CD4-positive, alpha-beta T cell treated with Interleukin-4 for 1 hour (primary cell): ENCODE data around the gene MYL5.
A peak's percentile ranks its signal among the peaks of the same experiment; 100 is the strongest.

ENCODE experiments used
- DNase-seq, 2 donors: peaks; one replicate each; pipeline ENCODE4 v3.0.0-alpha.2; 2020 to 2022

MYL5 gene

GRCh38 chr4:675036-675882, 917 bp downstream of the MYL5 start:
- DNase-seq = no peak

- DNase-seq = peak in 1 of 2 donors; percentile 34
Measured at GRCh38 chr4:675980-676870, 1.9 kb downstream of the MYL5 start.

- DNase-seq = no peak
Measured at GRCh38 chr4:676871-677235, 2.5 kb downstream of the MYL5 start.

GRCh38 chr4:677431-678293, 3.3 kb downstream of the MYL5 start:
- peak in 1 of 2 donors; percentile 38 for DNase-seq

GRCh38 chr4:678331-679103, 4.2 kb downstream of the MYL5 start:
- no peak for DNase-seq

- no peak for DNase-seq
Measured at GRCh38 chr4:679104-679481, 4.8 kb downstream of the MYL5 start.

- DNase-seq = no peak
Measured at GRCh38 chr4:679629-680028, 5.3 kb downstream of the MYL5 start.

- no peak for DNase-seq
Measured at GRCh38 chr4:680091-680490, 5.7 kb downstream of the MYL5 start.

- peak in 1 of 2 donors; percentile 33 for DNase-seq
Measured at GRCh38 chr4:680551-680927, 6.2 kb downstream of the MYL5 start.

GRCh38 chr4:680928-681645, 6.7 kb downstream of the MYL5 start:
- peak; percentile 67 to 71 for DNase-seq

GRCh38 chr4:681736-682451, 7.6 kb downstream of the MYL5 start:
- peak; percentile 41 to 63 for DNase-seq

- no peak for DNase-seq
Measured at GRCh38 chr4:682490-683172, 8.3 kb downstream of the MYL5 start.

- DNase-seq = no peak
Measured at GRCh38 chr4:683247-683897, 9.0 kb downstream of the MYL5 start.

GRCh38 chr4:683982-684622, 9.8 kb downstream of the MYL5 start:
- DNase-seq = peak; percentile 30 to 31

GRCh38 chr4:684623-685327, 10.4 kb downstream of the MYL5 start:
- DNase-seq = no peak

- DNase-seq = no peak
Measured at GRCh38 chr4:685679-686412, 11.5 kb downstream of the MYL5 start.

- DNase-seq = no peak
Measured at GRCh38 chr4:686413-687040, 12.2 kb downstream of the MYL5 start.
